H1 (cell line): ENCODE data around the gene SEPTIN5. TPM values are rescaled to one million over a fixed set of nuclear protein-coding genes. Genes with fewer than 3 reads are reported as not detected.

ENCODE experiments used
- YY1 ChIP-seq: IDR thresholded peaks from 2 replicates; pipeline ENCODE4 v1.6.1; 2011; ENCODE audit warnings: low read depth, mild to moderate bottlenecking, low read length
- polyA plus RNA-seq, 7 experiments: library from polyadenylated mRNA; depleted of rRNA in 3 of 7; stranded (reverse) in 5 of 7; unstranded in 2 of 7; fragments of >200 nt in 5 of 7; fragments of 200-250 nt in 2 of 7; gene quantifications; 1 replicate in 5 of 7; 2 replicates in 1 of 7; 4 replicates in 1 of 7; pipeline versions ENCODE4 v1.2.1 to v1.2.3, GENCODE V29; 2011 to 2013; ENCODE audit warnings: missing spikeins in 2 of 7, mixed read lengths in 2 of 7
- total RNA-seq: library from RNA; stranded (reverse); fragmentation: NEBNext Ultra II Directional; extraction: Animal tissue kit (Norgen Biotek cat#: 25700); gene quantifications from 2 replicates; pipeline ENCODE4 v1.2.1, GENCODE V29; 2021

SEPTIN5 gene
- total and polyA plus RNA-seq, 2 of the 8 experiments (the other 6 are each of a cell fraction or from before 2014, with no cell fraction given): 6.0 to 8.6 TPM

DNA sequence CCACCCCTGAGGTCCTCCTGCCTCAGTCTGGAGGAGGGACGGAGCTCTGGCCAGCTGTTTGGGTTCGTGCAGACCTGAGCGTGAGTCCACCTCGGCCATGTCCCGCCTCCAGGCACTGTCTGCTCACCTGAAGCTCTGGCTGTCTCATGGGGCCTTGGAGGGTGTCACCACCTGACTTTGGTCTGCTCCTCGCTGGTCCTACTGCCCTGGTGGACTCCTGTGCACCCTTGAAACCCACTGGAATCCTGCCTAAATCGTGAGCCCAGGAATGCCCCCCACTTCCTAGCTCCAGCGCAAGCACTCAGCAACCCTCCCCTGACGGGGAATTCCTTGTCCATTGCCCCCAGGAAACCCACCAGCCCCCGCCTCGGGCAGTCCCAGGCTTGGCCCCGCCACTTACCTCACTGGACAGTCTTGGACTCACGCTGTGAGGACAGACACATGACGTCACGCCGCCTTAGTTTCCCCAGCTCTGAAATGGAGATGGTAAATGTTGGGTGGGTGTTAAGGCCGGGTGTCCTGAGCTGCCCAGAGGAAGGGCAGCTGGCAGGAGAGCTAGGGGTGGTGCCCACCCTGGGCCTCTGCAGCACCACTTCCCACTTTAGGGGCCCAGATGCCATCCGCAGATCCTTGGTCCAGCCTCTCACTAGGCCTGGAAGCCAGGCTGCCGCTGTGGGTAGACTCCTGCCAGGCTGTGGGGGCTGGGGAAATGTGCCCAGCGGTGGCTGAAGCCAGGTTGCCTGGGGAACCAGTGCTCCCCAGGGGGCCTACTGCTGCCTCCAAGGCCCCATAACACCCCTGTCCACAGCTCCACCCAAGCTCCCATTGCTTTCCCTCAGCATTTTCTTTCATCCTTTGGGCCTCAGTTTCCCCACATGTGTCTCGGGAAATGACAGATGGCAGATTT is 28.1 kb downstream of the SEPTIN5 start (continued):
- TF ChIP-seq YY1: no peak
